Aorta (tissue), 5 donors: ENCODE measurements around the gene APBA1. TPM values are rescaled to one million over a fixed set of nuclear protein-coding genes. Genes with fewer than 3 reads are reported as not detected.
A peak's percentile ranks its signal among the peaks of the same experiment; 100 is the strongest.

ENCODE experiments used
- ATAC-seq: fragments of 200-7000 bp; cut with Tn5 transposase; one replicate; pipeline ENCODE4 v1.9.1; 2022; ENCODE audit warnings: moderate library complexity; ENCODE audit not compliant: low FRiP score
- DNase-seq, 2 donors: peaks; one replicate each; pipeline ENCODE4 v3.0.0-alpha.2; 2020
- H3K27ac ChIP-seq, 2 donors: one replicate each; pipeline ENCODE4 v1.5.1; 2013; ENCODE audit warnings: low read length in 2 of 2, mild to moderate bottlenecking in 2 of 2, moderate library complexity in 2 of 2, control low read depth in 1 of 2, inconsistent platforms in 1 of 2, low read depth in 1 of 2
- H3K27me3 ChIP-seq, 2 donors: one replicate each; pipeline ENCODE4 v1.6.1; 2013; ENCODE audit warnings: control low read depth in 1 of 2, low read length in 1 of 2, mild to moderate bottlenecking in 1 of 2, moderate library complexity in 1 of 2; ENCODE audit not compliant: insufficient read depth in 2 of 2, control insufficient read depth in 1 of 2
- H3K36me3 ChIP-seq, 2 donors: one replicate each; pipeline ENCODE4 v1.6.1; 2013; ENCODE audit warnings: control low read depth in 1 of 2, low read length in 1 of 2, mild to moderate bottlenecking in 1 of 2; ENCODE audit not compliant: insufficient read depth in 2 of 2, control insufficient read depth in 1 of 2
- H3K4me1 ChIP-seq, 2 donors: one replicate each; pipeline ENCODE4 v1.6.1; 2013; ENCODE audit warnings: low read length in 2 of 2, control low read depth in 1 of 2, mild to moderate bottlenecking in 1 of 2, moderate library complexity in 1 of 2; ENCODE audit not compliant: insufficient read depth in 2 of 2, control insufficient read depth in 1 of 2
- H3K4me3 ChIP-seq, 2 donors: one replicate each; pipeline ENCODE4 v1.5.1; 2013; ENCODE audit warnings: low read length in 2 of 2, control low read depth in 1 of 2, mild to moderate bottlenecking in 1 of 2
- H3K9me3 ChIP-seq: one replicate; pipeline ENCODE4 v1.6.1; 2013; ENCODE audit warnings: mild to moderate bottlenecking, low read length; ENCODE audit not compliant: control insufficient read depth
- WGBS, 2 donors: extraction: QIAGEN DNeasy Blood & Tissue Kit; methylation state at CpG; one replicate each; pipeline ENCODE4 v1.1.7; 2013; 5-methylcytosine and 5-hydroxymethylcytosine counted together
- intact Hi-C, 2 donors: fragments of 100-400 bp; cut with DNase I; formaldehyde crosslinking; loops; one replicate each; pipeline versions ENCODE4 v1.14.2 to v1.15.0; 2022
- polyA plus RNA-seq, 2 donors: library from polyadenylated mRNA; stranded (reverse); fragments of 200-250 nt; gene quantifications; one replicate each; pipeline ENCODE4 v1.2.3, GENCODE V29; 2013
- total RNA-seq, 2 donors: library from RNA; stranded (reverse); fragmentation: NEBNext Ultra II Directional; extraction: Animal tissue kit (Norgen Biotek cat#: 25700); gene quantifications; one replicate each; pipeline ENCODE4 v1.2.1, GENCODE V29; 2021
- donor health status: healthy with polysubstance abuse.
- donor health status: Bipolar disorder and iron deficiency.
- donor health status: DM: no; HTN: no; CAD: no.
- donor health status: DM: no; HTN: no; CAD: no.
- donor health status: DM: yes; HTN: yes; CAD: no.

The APBA1 gene
- total and polyA plus RNA-seq, 4 donors: 1.9 to 12.6 (median 7.9) TPM

DNA sequence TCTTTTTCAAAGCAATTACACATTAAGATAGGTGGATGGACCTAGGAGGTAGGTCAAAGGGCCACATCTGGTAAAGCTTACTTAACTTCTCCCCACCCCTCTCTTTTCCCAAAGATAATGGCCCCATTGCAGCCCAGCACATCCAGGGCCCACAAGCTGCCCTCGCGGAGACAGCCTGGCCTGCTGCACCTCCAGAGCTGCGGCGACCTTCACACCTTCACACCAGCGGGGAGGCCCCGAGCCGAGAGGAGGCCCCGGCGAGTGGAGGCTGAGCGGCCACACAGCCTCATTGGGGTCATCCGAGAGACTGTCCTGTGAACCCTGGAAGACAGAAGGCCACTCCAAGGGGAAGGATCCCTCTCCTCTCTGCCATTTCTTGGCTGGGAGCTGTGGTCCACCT lies 280.7 kb downstream of the APBA1 start:
- no peak overlapping the region for H3K27ac ChIP-seq
- intact Hi-C loops: loop anchor here in 1 of 2 donors (10.0 kb wide), 1 partner anchor 357 kb away; the partner anchor contains the start of gene FXN

DNA sequence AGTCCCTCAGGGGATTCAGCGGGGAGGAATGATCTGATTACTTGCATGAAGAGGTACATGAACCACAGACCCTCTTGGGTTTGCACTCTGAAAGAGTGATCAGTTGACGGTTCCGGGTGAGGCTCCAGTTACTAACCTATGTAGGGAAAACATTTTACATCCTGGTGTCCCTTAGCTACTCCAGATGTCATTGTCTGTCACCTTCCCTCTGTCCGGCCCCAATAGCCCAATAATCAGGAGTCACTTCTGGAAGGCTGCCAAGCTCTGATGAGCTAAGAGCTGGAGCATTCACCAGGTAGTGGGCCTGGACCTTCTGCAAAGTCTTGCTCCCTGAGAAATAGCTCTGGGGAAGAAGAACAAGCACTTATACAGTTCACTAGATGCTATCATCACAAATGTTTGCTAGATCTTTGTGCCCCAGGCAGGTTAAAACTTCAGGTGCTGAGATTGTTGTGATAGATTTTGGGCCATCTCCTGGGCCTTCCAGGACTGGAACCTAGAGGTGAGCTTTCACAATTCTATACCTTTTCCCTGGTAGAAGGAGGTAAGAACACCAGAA lies 282.7 kb downstream of the APBA1 start:
- WGBS, 2 donors: 91 to 93% methylated on average over 4 of the region's 4 CpGs
- Histone ChIP-seq H3K4me3 (no peak overlapping the region), H3K4me1 (no peaks in the 10 kb centered on the region), H3K27me3 (no peaks in the 10 kb centered on the region), H3K36me3 (no peaks in the 10 kb centered on the region), H3K9me3 (no peaks in the 10 kb centered on the region), H3K27ac (no peak overlapping the region)
- intact Hi-C loops: no loop called here
- ATAC-seq: no peak
- no peak for DNase-seq

More for the DNA sequence above, 280.7 kb downstream of the APBA1 start:
- Histone ChIP-seq H3K4me1 (no peaks in the 10 kb centered on the region), H3K4me3 (no peak overlapping the region), H3K27me3 (no peaks in the 10 kb centered on the region), H3K36me3 (no peaks in the 10 kb centered on the region), H3K9me3 (no peaks in the 10 kb centered on the region)
- WGBS, 2 donors: 91 to 92% methylated on average over 11 of the region's 11 CpGs
- ATAC-seq (no peak), DNase-seq (no peak)

DNA sequence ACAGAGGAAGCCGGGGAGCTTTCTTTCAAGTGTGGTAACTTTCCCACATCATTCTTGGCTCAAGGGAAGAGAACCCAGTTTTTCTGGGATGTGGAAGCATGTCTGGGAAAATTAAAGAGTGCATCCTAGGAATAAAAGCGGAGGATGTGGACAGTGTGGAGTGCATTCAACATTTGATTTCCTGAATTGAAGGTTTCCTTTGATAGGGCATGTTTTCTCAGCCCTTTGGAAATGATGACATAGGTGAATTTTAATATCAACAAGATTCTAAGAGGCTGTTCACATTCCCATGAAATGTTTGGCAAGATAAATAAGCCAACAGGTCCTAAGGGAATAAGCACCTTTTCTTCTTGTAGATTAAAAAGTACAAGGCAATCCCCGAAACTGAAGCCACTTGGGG lies 283.6 kb downstream of the APBA1 start:
- 95 to 96% methylated on average over 3 of the region's 3 CpGs for WGBS, 2 donors
- no peaks in the 10 kb centered on the region for H3K36me3 ChIP-seq
- H3K4me3 ChIP-seq: no peak overlapping the region
- H3K9me3 ChIP-seq: no peaks in the 10 kb centered on the region
- no peak overlapping the region for H3K27ac ChIP-seq
- DNase-seq (no peak), ATAC-seq (no peak)
- H3K27me3 ChIP-seq: no peaks in the 10 kb centered on the region
- intact Hi-C loops: no loop called here
- H3K4me1 ChIP-seq: no peaks in the 10 kb centered on the region

DNA sequence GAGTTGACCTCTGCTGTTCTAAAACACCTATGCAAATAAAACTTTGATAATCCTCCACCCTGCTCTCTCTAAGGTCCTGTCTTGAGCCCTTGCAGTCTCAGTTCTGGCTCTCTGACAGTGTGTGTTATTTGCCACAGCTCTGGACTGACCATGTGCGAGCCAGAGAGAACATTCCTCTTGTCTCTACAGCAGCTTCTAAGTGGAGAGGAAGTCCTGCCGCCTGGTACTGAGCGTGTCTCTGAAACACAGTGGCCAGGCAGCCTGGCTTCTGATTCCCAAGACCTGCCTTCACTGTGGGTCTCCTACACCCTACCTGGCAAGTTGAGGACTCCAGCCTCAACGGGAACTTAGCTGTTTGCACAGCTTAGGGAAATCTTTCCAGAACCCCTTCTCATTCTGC lies 285.5 kb downstream of the APBA1 start:
- no peak for ATAC-seq
- intact Hi-C loops: no loop called here
- Histone ChIP-seq H3K4me3 (no peak overlapping the region), H3K27ac (no peak overlapping the region), H3K4me1 (no peaks in the 10 kb centered on the region), H3K27me3 (no peaks in the 10 kb centered on the region), H3K9me3 (no peaks in the 10 kb centered on the region), H3K36me3 (no peaks in the 10 kb centered on the region)
- 84 to 85% methylated on average over 4 of the region's 4 CpGs for WGBS, 2 donors
- DNase-seq: no peak

DNA sequence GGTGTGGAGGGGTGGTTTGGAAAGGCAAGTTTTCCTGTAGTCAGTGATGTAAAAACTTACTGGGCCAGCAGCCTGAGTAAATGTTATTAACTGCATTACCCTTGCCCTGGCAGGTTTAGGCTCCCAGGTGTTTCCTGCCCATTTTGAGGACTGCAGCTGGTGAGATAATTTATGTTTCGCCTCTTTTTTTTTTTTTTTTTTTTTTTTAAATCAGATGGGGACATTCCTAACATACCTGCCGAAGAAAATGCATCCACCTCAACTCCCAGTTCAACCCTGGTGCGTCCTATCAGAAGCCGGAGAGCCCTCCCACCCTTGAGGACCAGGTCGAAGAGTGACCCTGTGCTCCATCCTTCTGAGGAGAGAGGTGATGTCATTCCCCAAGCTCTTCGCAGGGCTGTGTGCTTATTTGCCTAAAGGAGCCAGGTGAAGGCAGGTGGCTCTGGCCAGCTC lies 286.6 kb downstream of the APBA1 start:
- no peaks in the 10 kb centered on the region for H3K36me3 ChIP-seq
- no peak for DNase-seq
- no peaks in the 10 kb centered on the region for H3K27me3 ChIP-seq
- H3K27ac ChIP-seq: no peak overlapping the region
- intact Hi-C loops: no loop called here
- H3K9me3 ChIP-seq: no peaks in the 10 kb centered on the region
- ATAC-seq: no peak
- H3K4me3 ChIP-seq: no peak overlapping the region
- H3K4me1 ChIP-seq: no peaks in the 10 kb centered on the region
- 80 to 82% methylated on average over 6 of the region's 6 CpGs for WGBS, 2 donors

DNA sequence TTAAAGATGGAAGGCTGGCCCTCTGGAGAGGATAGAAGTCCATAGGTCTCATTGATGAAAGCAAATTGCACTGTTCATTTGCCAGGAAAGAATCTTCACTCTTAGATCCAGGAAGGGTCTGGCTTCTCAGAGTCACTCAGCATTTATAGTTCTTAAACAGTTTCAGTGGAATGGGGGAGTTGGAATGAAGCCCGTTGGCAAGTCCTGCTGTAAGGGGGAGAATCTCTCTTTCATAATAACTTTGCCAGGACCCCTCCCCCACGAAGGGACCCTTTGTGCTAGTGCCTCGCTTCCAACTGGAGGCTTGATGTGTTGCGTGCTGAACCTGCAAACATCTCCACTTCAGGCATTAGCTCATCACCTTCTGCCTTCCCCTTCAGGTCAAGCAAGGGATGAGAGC lies 290.0 kb downstream of the APBA1 start:
- Histone ChIP-seq H3K27ac (no peak overlapping the region), H3K9me3 (no peaks in the 10 kb centered on the region), H3K4me3 (no peak overlapping the region), H3K36me3 (no peaks in the 10 kb centered on the region), H3K4me1 (peaks cover 0 to 8% of the 10 kb centered on the region in 2 donors), H3K27me3 (no peaks in the 10 kb centered on the region)
- no peak for DNase-seq
- intact Hi-C loops: no loop called here
- WGBS, 2 donors: 75 to 84% methylated on average over 4 of the region's 4 CpGs
- no peak for ATAC-seq

DNA sequence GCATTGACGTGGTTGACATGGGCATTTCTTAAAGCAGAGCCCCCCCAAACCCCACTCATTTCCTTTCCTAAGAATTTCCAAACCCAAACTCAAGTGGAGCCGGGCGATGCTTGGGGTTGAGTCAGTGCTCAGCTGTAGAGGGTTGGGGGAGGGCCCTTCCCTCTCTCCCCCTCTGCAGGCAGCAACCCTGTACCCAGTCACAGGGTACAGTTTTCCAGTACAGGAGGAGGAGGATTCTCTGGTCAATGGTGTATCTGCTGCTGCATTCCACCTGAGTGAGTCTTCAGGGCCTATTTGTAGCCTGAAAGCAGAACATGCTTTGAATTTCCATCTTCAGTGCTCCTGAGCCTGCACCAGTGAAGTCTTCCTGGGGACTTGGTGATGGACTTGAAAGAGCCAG lies 291.4 kb downstream of the APBA1 start:
- H3K27ac ChIP-seq: no peak overlapping the region
- no peaks in the 10 kb centered on the region for H3K9me3 ChIP-seq
- intact Hi-C loops: no loop called here
- no peak overlapping the region for H3K4me3 ChIP-seq
- H3K27me3 ChIP-seq: no peaks in the 10 kb centered on the region
- peaks cover 1 to 12% of the 10 kb centered on the region in 2 donors for H3K4me1 ChIP-seq
- DNase-seq (no peak), ATAC-seq (no peak)
- H3K36me3 ChIP-seq: no peaks in the 10 kb centered on the region
- WGBS, 2 donors: 97% methylated on average over 3 of the region's 3 CpGs

DNA sequence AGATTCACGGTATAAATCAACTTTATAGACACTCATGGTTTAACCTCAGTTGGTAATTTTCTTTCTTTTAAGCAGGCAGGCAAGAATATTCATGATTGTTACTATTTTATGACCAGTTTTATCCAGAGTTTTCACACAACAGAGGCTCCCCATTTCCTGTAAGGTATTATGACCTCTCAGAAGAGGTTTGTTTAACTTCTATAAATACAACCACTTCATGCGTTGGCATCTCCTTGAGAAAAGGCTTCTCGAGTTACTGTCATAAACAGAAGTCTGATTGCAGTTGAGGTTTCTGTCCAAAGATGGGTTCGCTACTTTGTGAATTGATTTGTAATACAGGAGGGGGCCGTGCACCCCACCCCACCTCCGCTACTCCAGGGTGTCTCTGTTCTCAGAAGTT lies 291.9 kb downstream of the APBA1 start:
- DNase-seq: no peak
- Histone ChIP-seq H3K9me3 (no peaks in the 10 kb centered on the region), H3K36me3 (no peaks in the 10 kb centered on the region), H3K27ac (no peak overlapping the region), H3K4me1 (peaks cover 3 to 12% of the 10 kb centered on the region in 2 donors), H3K27me3 (no peaks in the 10 kb centered on the region), H3K4me3 (no peak overlapping the region)
- no peak for ATAC-seq
- WGBS, 2 donors: 93 to 94% methylated on average over 6 of the region's 6 CpGs
- intact Hi-C loops: no loop called here

DNA sequence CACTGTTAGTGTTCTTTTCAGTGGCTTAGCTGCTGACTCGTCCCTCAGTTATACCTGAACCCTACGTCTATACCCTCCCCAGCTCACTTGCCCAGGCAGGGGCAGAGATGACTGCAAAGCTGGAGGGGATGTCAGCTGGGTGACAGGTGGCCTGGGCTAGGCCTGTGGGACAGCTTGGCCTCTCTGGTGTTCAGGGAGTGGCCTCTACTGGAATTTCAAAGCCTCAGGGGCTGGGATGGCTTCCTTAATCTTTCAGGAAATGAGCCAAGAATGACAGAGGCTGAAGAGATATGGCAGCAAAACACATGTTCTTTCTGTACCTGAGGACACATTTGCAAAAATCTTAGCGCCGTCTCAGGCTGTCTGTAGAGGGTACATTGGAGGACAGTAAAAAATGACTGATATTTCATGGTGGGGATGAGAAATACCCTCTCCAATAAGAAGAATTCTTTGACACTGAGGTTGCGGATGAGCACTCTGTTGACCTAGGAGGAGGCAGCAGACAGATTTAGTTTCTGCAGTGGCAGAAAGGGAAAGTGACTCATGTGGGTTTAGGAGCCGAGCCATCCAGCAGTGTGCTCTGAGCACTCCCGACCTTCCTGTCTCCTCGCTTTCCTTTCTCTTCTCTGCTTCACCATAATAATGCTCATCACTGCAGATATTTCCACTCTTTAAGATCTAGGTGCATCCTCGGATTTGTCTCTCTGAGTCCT lies 292.7 kb downstream of the APBA1 start:
- peak; percentile 75 for ATAC-seq
- H3K36me3 ChIP-seq: no peaks in the 10 kb centered on the region
- no peak overlapping the region for H3K4me3 ChIP-seq
- peak overlapping the region in 1 of 2 donors; percentile 21 for H3K27ac ChIP-seq
- H3K4me1 ChIP-seq: peaks cover 3 to 12% of the 10 kb centered on the region in 2 donors
- intact Hi-C loops: loop anchor here in 1 of 2 donors (10.0 kb wide), 2 partner anchors 55 to 335 kb away; partner anchors contain the start of gene ENTREP1
- H3K27me3 ChIP-seq: no peaks in the 10 kb centered on the region
- WGBS, 2 donors: 37 to 41% methylated on average over 9 of the region's 9 CpGs
- no peaks in the 10 kb centered on the region for H3K9me3 ChIP-seq
- no peak for DNase-seq
